Choroid plexus epithelial cell (primary cell): Measurements from ENCODE around the gene ZNF524.

ENCODE experiments used
- DNase-seq: peaks from one replicate; pipeline ENCODE4 v3.0.0-alpha.2; 2010; ENCODE audit warnings: low read depth
- H3K4me3 ChIP-seq: 2 replicates; pipeline ENCODE4 v1.5.1; 2011; ENCODE audit warnings: low read depth, mild to moderate bottlenecking, control low read depth, low read length, moderate library complexity
- CTCF ChIP-seq: conservative IDR thresholded peaks from 2 replicates; pipeline ENCODE4 v1.5.1; 2011; ENCODE audit warnings: low read depth, mild to moderate bottlenecking, control low read depth, inconsistent platforms, low read length, moderate library complexity

Gene ZNF524

GRCh38 chr19:55621673-55622231, 21.7 kb downstream of the ZNF524 start:
- TF ChIP-seq CTCF: no peak
- no peak for DNase-seq
- no peak overlapping the region for H3K4me3 ChIP-seq

- H3K4me3 ChIP-seq: no peak overlapping the region
- TF ChIP-seq CTCF: no peak
- DNase-seq: no peak
Observed at GRCh38 chr19:55622242-55622969, 22.3 kb downstream of the ZNF524 start.

- no peak for DNase-seq
- no peak for TF ChIP-seq CTCF
- no peak overlapping the region for H3K4me3 ChIP-seq
Observed at GRCh38 chr19:55623130-55623529, 23.0 kb downstream of the ZNF524 start.

- no peak overlapping the region for H3K4me3 ChIP-seq
- TF ChIP-seq CTCF: no peak
- DNase-seq: no peak
Observed at GRCh38 chr19:55623561-55623960, 23.5 kb downstream of the ZNF524 start.

- TF ChIP-seq CTCF: no peak
- H3K4me3 ChIP-seq: peak within 1 kb of the TSS; percentile 87
- peak; percentile 95 for DNase-seq
Observed at GRCh38 chr19:55624109-55625003, 24.3 kb downstream of the ZNF524 start, which contains the start of gene ZNF784. Gene ZNF784 (minus strand): TSS chr19:55624566. CDS start chr19:55624561, 5 bp downstream.

- no peak for TF ChIP-seq CTCF
- DNase-seq: no peak
- H3K4me3 ChIP-seq: peak overlapping the region; percentile 87
Observed at GRCh38 chr19:55625004-55625326, 24.9 kb downstream of the ZNF524 start.
